Nephron progenitor cell (in vitro differentiated cells): ENCODE results near the gene GNL3.

Source experiments
- DNase-seq: peaks from one replicate; pipeline ENCODE4 v3.0.0; 2021
- H3K27ac Mint-ChIP-seq: 2 replicates; pipeline ENCODE4 v1.8.0; 2021; ENCODE audit warnings: mild to moderate bottlenecking, moderate library complexity, mixed read lengths
- H3K27me3 Mint-ChIP-seq: 2 replicates; pipeline ENCODE4 v1.8.0; 2021; ENCODE audit warnings: mild to moderate bottlenecking, low read depth, mixed read lengths; ENCODE audit not compliant: poor library complexity
- H3K36me3 Mint-ChIP-seq: 2 replicates; pipeline ENCODE4 v1.8.0; 2021; ENCODE audit warnings: low read depth, mixed read lengths
- H3K4me1 Mint-ChIP-seq: 2 replicates; pipeline ENCODE4 v1.8.0; 2021; ENCODE audit warnings: mixed read lengths
- H3K4me3 Mint-ChIP-seq: 2 replicates; pipeline ENCODE4 v1.8.0; 2021; ENCODE audit warnings: mild to moderate bottlenecking, moderate library complexity, mixed read lengths
- H3K9me3 Mint-ChIP-seq: 2 replicates; pipeline ENCODE4 v1.8.0; 2021; ENCODE audit warnings: mild to moderate bottlenecking, moderate library complexity, mixed read lengths
- CTCF ChIP-seq: fragments of 200-600 bp; sonication (generic); IDR thresholded peaks from 2 replicates; pipeline ENCODE4 v1.5.0; 2021; ENCODE audit warnings: antibody characterized with exemption

Gene GNL3

GRCh38 chr3:52712291-52713212, 26.7 kb downstream of the GNL3 start:
- H3K27me3 Mint-ChIP-seq: no peaks in the 10 kb centered on the region
- no peak for DNase-seq
- peaks cover 5% of the 10 kb centered on the region for H3K9me3 Mint-ChIP-seq
- H3K27ac Mint-ChIP-seq: peak overlapping the region; percentile 48
- peaks cover 48% of the 10 kb centered on the region for H3K36me3 Mint-ChIP-seq
- H3K4me3 Mint-ChIP-seq: no peak overlapping the region
- TF ChIP-seq CTCF: no peak
- peaks cover 10% of the 10 kb centered on the region for H3K4me1 Mint-ChIP-seq

DNA sequence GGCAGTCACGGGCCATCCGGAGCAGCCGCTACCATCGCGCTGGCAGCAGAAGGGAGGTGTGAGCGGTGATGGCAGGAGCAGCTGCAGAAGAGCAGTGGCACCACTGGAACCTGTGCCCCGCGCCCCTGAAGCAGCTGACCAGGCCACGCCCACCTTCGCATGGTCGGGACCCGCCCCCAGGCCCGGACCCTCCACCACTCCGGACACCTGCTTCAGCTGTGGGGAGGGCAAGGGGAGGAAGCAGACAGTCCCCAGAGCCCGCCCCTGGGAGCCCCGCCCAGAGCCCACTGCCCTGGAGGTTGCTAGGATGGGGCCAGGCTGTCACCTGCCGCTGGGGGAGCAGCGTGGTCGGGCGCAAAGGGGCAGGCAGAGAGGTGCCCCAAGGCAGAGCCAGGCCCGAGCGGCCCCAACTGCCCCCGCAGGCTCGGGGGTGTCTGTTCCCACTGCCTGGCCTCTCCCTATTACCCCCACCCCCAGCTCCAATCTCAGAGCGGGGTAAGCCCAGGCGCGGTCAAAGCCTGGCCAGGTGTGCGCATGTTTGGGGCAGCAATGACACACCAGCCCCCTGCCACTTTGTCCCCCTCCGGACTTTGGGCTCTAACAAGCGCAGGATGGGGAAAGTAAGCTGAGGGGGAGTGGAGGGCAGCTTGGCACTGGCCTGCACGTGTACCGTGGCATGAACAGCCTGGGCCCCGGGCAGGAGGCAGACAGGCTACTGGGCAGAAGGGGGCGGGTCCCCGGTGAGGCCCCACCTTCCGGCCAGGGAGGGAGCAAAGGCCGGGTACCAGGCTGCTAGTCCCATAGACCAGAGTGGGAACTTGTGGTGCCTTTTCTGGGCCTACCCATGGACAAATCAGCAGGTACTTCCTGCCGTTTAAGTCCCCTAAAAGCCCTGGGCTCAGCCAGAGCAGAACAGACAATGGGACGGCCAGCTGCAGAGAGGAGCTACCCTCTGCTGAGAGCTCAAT, 28.8 kb downstream of the GNL3 start:
- peaks cover 5% of the 10 kb centered on the region for H3K4me1 Mint-ChIP-seq
- no peak overlapping the region for H3K27ac Mint-ChIP-seq
- H3K36me3 Mint-ChIP-seq: peaks cover 49% of the 10 kb centered on the region
- peaks cover 13% of the 10 kb centered on the region for H3K9me3 Mint-ChIP-seq
- no peaks in the 10 kb centered on the region for H3K27me3 Mint-ChIP-seq
- TF ChIP-seq CTCF: no peak
- peak; percentile 65 for DNase-seq
- no peak overlapping the region for H3K4me3 Mint-ChIP-seq

DNA sequence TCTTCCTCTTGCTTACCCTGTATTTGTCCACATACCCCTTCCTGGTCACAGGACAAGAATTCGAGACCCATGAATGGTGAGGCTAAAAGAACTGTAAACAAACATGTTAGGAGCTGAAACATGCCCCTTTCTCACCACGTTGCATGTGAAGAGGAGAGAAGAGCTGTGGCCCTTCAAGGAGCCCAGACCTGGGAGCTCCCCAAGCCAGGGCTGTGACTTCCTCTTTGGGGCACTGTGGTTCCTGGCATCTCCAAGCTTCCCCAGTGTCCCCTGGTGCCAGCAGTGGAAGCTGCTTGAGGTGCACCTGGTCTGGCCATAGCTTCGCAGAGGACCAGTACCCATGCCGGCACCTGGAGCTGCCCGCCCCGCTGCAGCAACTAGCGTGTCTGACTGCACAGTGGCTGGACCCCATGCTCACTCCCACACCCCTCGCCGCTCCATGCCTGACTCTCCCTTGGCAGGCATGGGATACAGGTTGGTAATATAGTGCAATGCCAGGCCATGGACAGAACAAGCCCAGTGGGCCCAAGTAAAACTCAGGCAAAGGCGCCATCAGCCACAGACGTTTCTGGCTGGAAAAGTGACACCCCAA, 30.0 kb downstream of the GNL3 start:
- no peak for TF ChIP-seq CTCF
- no peak overlapping the region for H3K4me3 Mint-ChIP-seq
- H3K27ac Mint-ChIP-seq: no peak overlapping the region
- peaks cover 25% of the 10 kb centered on the region for H3K9me3 Mint-ChIP-seq
- H3K4me1 Mint-ChIP-seq: peaks cover 5% of the 10 kb centered on the region
- peaks cover 49% of the 10 kb centered on the region for H3K36me3 Mint-ChIP-seq
- no peak for DNase-seq
- H3K27me3 Mint-ChIP-seq: no peaks in the 10 kb centered on the region

GRCh38 chr3:52719618-52720017, 33.8 kb downstream of the GNL3 start:
- TF ChIP-seq CTCF: no peak
- Mint-ChIP-seq H3K9me3 (peaks cover 34% of the 10 kb centered on the region), H3K27me3 (no peaks in the 10 kb centered on the region), H3K4me3 (no peak overlapping the region), H3K36me3 (peaks cover 63% of the 10 kb centered on the region), H3K4me1 (peaks cover 5% of the 10 kb centered on the region), H3K27ac (peak overlapping the region; percentile 27)
- no peak for DNase-seq

DNA sequence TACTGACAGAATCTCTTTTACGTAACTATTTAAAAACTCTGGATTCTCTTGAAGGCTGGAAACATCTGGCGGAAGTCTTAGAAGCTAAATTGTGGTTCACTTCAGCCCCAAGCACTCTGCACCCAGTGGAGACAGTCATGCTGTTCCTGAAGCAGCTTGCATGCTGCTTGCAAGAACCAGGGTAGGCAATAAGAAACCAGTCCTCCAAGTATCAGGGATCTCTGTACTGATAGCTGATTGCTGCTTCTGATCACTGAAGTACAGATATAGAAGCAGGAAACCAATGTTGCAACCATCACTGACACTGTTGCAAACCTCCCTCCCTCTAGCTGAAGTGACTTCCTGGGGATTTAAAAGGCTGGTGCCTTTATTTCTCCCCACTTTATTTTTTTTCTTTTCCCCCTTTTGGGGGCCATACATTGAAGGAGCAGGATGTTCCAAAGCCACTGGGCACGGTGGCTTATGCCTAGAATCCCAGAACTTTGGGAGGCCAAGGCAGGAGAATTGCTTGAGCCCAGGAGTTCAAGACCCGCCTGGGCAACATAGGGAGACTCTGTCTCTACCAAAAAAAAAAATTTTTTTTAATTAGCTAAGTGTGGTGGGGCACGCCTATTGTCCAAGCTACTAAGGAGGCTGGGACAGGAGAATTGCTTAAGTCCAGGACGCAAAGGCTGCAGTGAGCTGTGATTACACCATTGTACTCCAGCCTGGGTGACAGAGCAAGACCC, 35.3 kb downstream of the GNL3 start:
- peaks cover 41% of the 10 kb centered on the region for H3K9me3 Mint-ChIP-seq
- H3K4me3 Mint-ChIP-seq: no peak overlapping the region
- no peaks in the 10 kb centered on the region for H3K27me3 Mint-ChIP-seq
- DNase-seq: no peak
- TF ChIP-seq CTCF: no peak
- H3K27ac Mint-ChIP-seq: no peak overlapping the region
- H3K4me1 Mint-ChIP-seq: no peaks in the 10 kb centered on the region
- H3K36me3 Mint-ChIP-seq: peaks cover 75% of the 10 kb centered on the region
